Kidney (tissue), 14 donors: ENCODE data around the gene TMEM164. TPM values are rescaled to one million over a fixed set of nuclear protein-coding genes. Genes with fewer than 3 reads are reported as not detected.

Source experiments
- DNase-seq, 5 donors: peaks; one replicate each; pipeline ENCODE4 v3.0.0-alpha.2; 2013 to 2020
- FAIRE-seq: peaks from 2 replicates; lab custom pipeline; 2012; peaks lifted over from hg19 to GRCh38; lab: Jason Lieb, UNC
- H3K27ac ChIP-seq, 2 donors: one replicate each; pipeline ENCODE4 v1.7.0; 2013; ENCODE audit warnings: low read depth in 2 of 2, low read length in 2 of 2, inconsistent platforms in 1 of 2
- H3K27me3 ChIP-seq: one replicate; pipeline ENCODE4 v1.7.1; 2013; ENCODE audit warnings: low read length, inconsistent platforms; ENCODE audit not compliant: control insufficient read depth, insufficient read depth
- H3K36me3 ChIP-seq, 3 donors: one replicate each; pipeline versions ENCODE4 v1.7.0 to v1.7.1; 2013; ENCODE audit warnings: low read length in 3 of 3, control low read depth in 1 of 3, inconsistent platforms in 1 of 3; ENCODE audit not compliant: insufficient read depth in 3 of 3, control insufficient read depth in 2 of 3
- H3K4me1 ChIP-seq, 3 donors: one replicate each; pipeline versions ENCODE4 v1.7.0 to v1.7.1; 2013; ENCODE audit warnings: low read length in 3 of 3, inconsistent platforms in 1 of 3, low read depth in 1 of 3; ENCODE audit not compliant: control insufficient read depth in 2 of 3, insufficient read depth in 2 of 3
- H3K4me3 ChIP-seq, 3 donors: one replicate each; pipeline versions ENCODE4 v1.7.0 to v1.8.1; 2013; ENCODE audit warnings: low read length in 3 of 3, control low read depth in 1 of 3, inconsistent platforms in 1 of 3
- H3K9ac ChIP-seq, 3 donors: one replicate each; pipeline versions ENCODE4 v1.7.0 to v1.7.1; 2013; ENCODE audit warnings: low read length in 3 of 3, control low read depth in 1 of 3, inconsistent platforms in 1 of 3
- H3K9me3 ChIP-seq, 3 donors: one replicate each; pipeline versions ENCODE4 v1.7.0 to v1.7.1; 2013; ENCODE audit warnings: low read length in 3 of 3, control low read depth in 1 of 3, inconsistent platforms in 1 of 3; ENCODE audit not compliant: control insufficient read depth in 2 of 3, insufficient read depth in 1 of 3
- CTCF ChIP-seq: IDR thresholded peaks from 3 replicates; pipeline ENCODE4 v1.5.1; 2012; ENCODE audit warnings: mild to moderate bottlenecking, moderate library complexity, borderline replicate concordance; ENCODE audit not compliant: insufficient read depth; ENCODE audit errors: extremely low read depth
- intact Hi-C: fragments of 100-400 bp; cut with DNase I; formaldehyde crosslinking; loops from one replicate; pipeline ENCODE4 v1.11.1; 2022
- polyA plus RNA-seq: library from polyadenylated mRNA; stranded (reverse); fragments of 350-450 nt; fragmentation: Illumina TruSeq; extraction: RNeasy Lipid Tissue Mini Kit (QIAGEN cat#74804); gene quantifications from one replicate; pipeline ENCODE4 v1.2.3, GENCODE V29; 2014; ENCODE audit warnings: low read depth, low replicate concordance; ENCODE audit not compliant: insufficient read depth
- total RNA-seq: library from RNA; stranded (reverse); fragmentation: NEBNext Ultra II Directional; extraction: Animal tissue kit (Norgen Biotek cat#: 25700); gene quantifications from one replicate; pipeline ENCODE4 v1.2.1, GENCODE V29; 2021
- donor health status: control.
- donor health status: control.
- donor health status: control.
- donor health status: control.
- donor health status: control.
- donor health status: DM: yes; HTN: yes; CAD: no.
- donor health status: Normal renal cell carcinoma (clear cell type).

Gene TMEM164
- total and polyA plus RNA-seq, 2 donors from 2014 or later = 16.9 to 36.0 TPM

- no peak for FAIRE-seq
- no peak overlapping the region for H3K27ac ChIP-seq
These were observed 170.6 kb downstream of the TMEM164 start for GRCh38 chrX:110173192-110174175.

GRCh38 chrX:110175146-110175545 lies 172.2 kb downstream of the TMEM164 start:
- H3K9ac ChIP-seq = no peak overlapping the region
- no peaks in the 10 kb centered on the region for H3K9me3 ChIP-seq
- intact Hi-C loops = no loop called here
- no peak for DNase-seq
- H3K4me1 ChIP-seq = peaks cover 0 to 2% (median 0%) of the 10 kb centered on the region in 3 donors
- peaks cover 0 to 2% (median 0%) of the 10 kb centered on the region in 3 donors for H3K36me3 ChIP-seq
- no peak overlapping the region for H3K4me3 ChIP-seq
- no peaks in the 10 kb centered on the region for H3K27me3 ChIP-seq
- TF ChIP-seq CTCF = no peak
- FAIRE-seq = no peak
- H3K27ac ChIP-seq = no peak overlapping the region

More at GRCh38 chrX:110173192-110174175, 170.6 kb downstream of the TMEM164 start:
- Histone ChIP-seq H3K9ac (no peak overlapping the region), H3K4me3 (no peak overlapping the region), H3K36me3 (peaks cover 0 to 2% (median 0%) of the 10 kb centered on the region in 3 donors), H3K4me1 (peaks cover 0 to 2% (median 0%) of the 10 kb centered on the region in 3 donors), H3K9me3 (no peaks in the 10 kb centered on the region), H3K27me3 (no peaks in the 10 kb centered on the region)
- TF ChIP-seq CTCF = no peak
- intact Hi-C loops = no loop called here
- no peak for DNase-seq

GRCh38 chrX:110175696-110176095 lies 172.8 kb downstream of the TMEM164 start:
- Histone ChIP-seq H3K4me3 (no peak overlapping the region), H3K9me3 (no peaks in the 10 kb centered on the region), H3K9ac (no peak overlapping the region), H3K36me3 (peaks cover 0 to 2% (median 0%) of the 10 kb centered on the region in 3 donors), H3K27ac (no peak overlapping the region), H3K27me3 (no peaks in the 10 kb centered on the region), H3K4me1 (peaks cover 0 to 2% (median 0%) of the 10 kb centered on the region in 3 donors)
- DNase-seq = no peak
- FAIRE-seq = no peak
- intact Hi-C loops = no loop called here
- no peak for TF ChIP-seq CTCF
